Measurements from ENCODE around the gene TMEM178A. TPM values are rescaled to one million over a fixed set of nuclear protein-coding genes. Genes with fewer than 3 reads are reported as not detected.

TMEM178A gene
- total RNA-seq, 1 experiment from 2014 or later: 7.5 TPM

- Histone ChIP-seq H3K79me1 (ENCODE audit: insufficient read depth, low read depth, low read length, poor library complexity, severe bottlenecking) (no peaks in the 10 kb centered on the region), H2BK20ac (ENCODE audit: low read depth, low read length, poor library complexity, severe bottlenecking) (no peak overlapping the region), H3K9ac (ENCODE audit: extremely low read depth, insufficient read length, low read length) (no peak overlapping the region), H2BK12ac (ENCODE audit: insufficient read length, low read depth, low read length) (no peak overlapping the region), H3K14ac (ENCODE audit: insufficient read depth, low read length) (no peak overlapping the region), H3K56ac (ENCODE audit: insufficient read length, low read depth, low read length) (no peak overlapping the region), H2AK5ac (ENCODE audit: insufficient read length, low read length) (no peak overlapping the region), H3K4me2 (ENCODE audit: insufficient read depth, insufficient read length, low read length) (no peak overlapping the region), H3K23me2 (ENCODE audit: insufficient read length, low read depth, low read length, poor library complexity, severe bottlenecking) (no peaks in the 10 kb centered on the region), H3T11ph (ENCODE audit: low read length) (no peak overlapping the region), H3K18ac (ENCODE audit: insufficient read length, low read depth, low read length) (no peak overlapping the region), H3K23ac (ENCODE audit: insufficient read length, low read depth, low read length) (no peak overlapping the region), H4K20me1 (ENCODE audit: control insufficient read depth, insufficient read depth, insufficient read length) (no peaks in the 10 kb centered on the region), H4K5ac (ENCODE audit: insufficient read length, low read depth, low read length) (no peak overlapping the region), H3K79me2 (ENCODE audit: insufficient read depth, low read length) (no peaks in the 10 kb centered on the region), H4K8ac (replicated peaks; ENCODE audit: insufficient read length, low read depth, low read length) (no peak overlapping the region), H2BK120ac (ENCODE audit: low read depth, low read length, poor library complexity, severe bottlenecking) (no peak overlapping the region), H4K91ac (ENCODE audit: insufficient read length, low read depth, low read length) (no peak overlapping the region), H2AFZ (ENCODE audit: low read length) (no peak overlapping the region), H3K27ac (ENCODE audit: insufficient read length, low read depth, low read length) (no peak overlapping the region), H3K27me3 (ENCODE audit: insufficient read depth, low read length) (no peaks in the 10 kb centered on the region), H3K4ac (ENCODE audit: low read depth, low read length) (no peak overlapping the region), H2BK5ac (ENCODE audit: insufficient read length, low read length) (no peak overlapping the region), H2BK15ac (ENCODE audit: low read depth, low read length) (no peak overlapping the region), H3K4me1 (ENCODE audit: insufficient read depth, low read length) (peaks cover 3% of the 10 kb centered on the region; the same call in 1 of the 2 replicates), H3K9me3 (ENCODE audit: control insufficient read depth, low read depth, low read length) (no peaks in the 10 kb centered on the region)
- Mint-ChIP-seq H3K27ac (peak overlapping the region in 1 of 3 experiments; percentile 17; a peak in 1 of 7 replicates), H3K4me3 (no peak overlapping the region), H3K36me3 (ENCODE audit: insufficient read depth in 1 of 3, low read depth in 3 of 3) (no peaks in the 10 kb centered on the region; a peak in 1 of 7 replicates), H3K27me3 (ENCODE audit: low read depth) (no peaks in the 10 kb centered on the region), H3K9me3 (no peaks in the 10 kb centered on the region), H3K4me1 (peaks cover 13 to 17% of the 10 kb centered on the region in 2 experiments)
- no CpG with 5 or more reads among the region's 8 CpGs for WGBS (ENCODE audit: extremely low coverage, insufficient read length, low lambda C conversion rate)
- no peak for TF ChIP-seq CTCF (conservative IDR thresholded peaks at IDR 0.05)
- no peak for DNase-seq
These were observed 53.6 kb downstream of the TMEM178A start for GRCh38 chr2:39719317-39719716.

Data from H9 (cell line).